GM21528 (cell line): ENCODE results near the gene RTL1.

Experiments
- ATAC-seq: cut with Tn5 transposase; IDR thresholded peaks from one replicate; pipeline ENCODE4 v1.9.1; 2021; ENCODE audit warnings: mild to moderate bottlenecking, moderate library complexity; ENCODE audit not compliant: unreplicated experiment, low FRiP score

The RTL1 gene

GRCh38 chr14:100854435-100854834 lies 49.1 kb downstream of the RTL1 start:
- ATAC-seq = no peak

GRCh38 chr14:100851946-100852620 lies 51.4 kb downstream of the RTL1 start:
- ATAC-seq = no peak

GRCh38 chr14:100851586-100851916 lies 52.0 kb downstream of the RTL1 start:
- no peak for ATAC-seq

- ATAC-seq = no peak
Measured at GRCh38 chr14:100850841-100851585, 52.5 kb downstream of the RTL1 start.

GRCh38 chr14:100849115-100849781 lies 54.3 kb downstream of the RTL1 start:
- no peak for ATAC-seq

- no peak for ATAC-seq
Measured at GRCh38 chr14:100846309-100846859, 57.1 kb downstream of the RTL1 start.

- ATAC-seq = no peak
Measured at GRCh38 chr14:100845341-100845740, 58.2 kb downstream of the RTL1 start.

GRCh38 chr14:100844846-100845245 lies 58.7 kb downstream of the RTL1 start:
- ATAC-seq = no peak

GRCh38 chr14:100844421-100844820 lies 59.1 kb downstream of the RTL1 start:
- ATAC-seq = no peak

- ATAC-seq = no peak
Measured at GRCh38 chr14:100844082-100844408, 59.5 kb downstream of the RTL1 start.

GRCh38 chr14:100842799-100843198 lies 60.7 kb downstream of the RTL1 start:
- ATAC-seq = no peak

GRCh38 chr14:100841761-100842403 lies 61.6 kb downstream of the RTL1 start:
- no peak for ATAC-seq

GRCh38 chr14:100841066-100841760 lies 62.3 kb downstream of the RTL1 start:
- no peak for ATAC-seq

- no peak for ATAC-seq
Measured at GRCh38 chr14:100840286-100841065, 63.0 kb downstream of the RTL1 start.

- ATAC-seq = no peak
Measured at GRCh38 chr14:100839681-100840111, 63.8 kb downstream of the RTL1 start.

- no peak for ATAC-seq
Measured at GRCh38 chr14:100839315-100839585, 64.3 kb downstream of the RTL1 start.

- no peak for ATAC-seq
Measured at GRCh38 chr14:100838493-100839314, 64.8 kb downstream of the RTL1 start.

GRCh38 chr14:100837805-100838350 lies 65.6 kb downstream of the RTL1 start:
- no peak for ATAC-seq
